Measurements from ENCODE around the gene ETF1. TPM values are rescaled to one million over a fixed set of nuclear protein-coding genes. Genes with fewer than 3 reads are reported as not detected.
A peak's percentile ranks its signal among the peaks of the same experiment; 100 is the strongest.

ETF1 gene
- polyA plus RNA-seq, 3 donors, result 34.8 to 71.4 (median 61.6) TPM

DNA sequence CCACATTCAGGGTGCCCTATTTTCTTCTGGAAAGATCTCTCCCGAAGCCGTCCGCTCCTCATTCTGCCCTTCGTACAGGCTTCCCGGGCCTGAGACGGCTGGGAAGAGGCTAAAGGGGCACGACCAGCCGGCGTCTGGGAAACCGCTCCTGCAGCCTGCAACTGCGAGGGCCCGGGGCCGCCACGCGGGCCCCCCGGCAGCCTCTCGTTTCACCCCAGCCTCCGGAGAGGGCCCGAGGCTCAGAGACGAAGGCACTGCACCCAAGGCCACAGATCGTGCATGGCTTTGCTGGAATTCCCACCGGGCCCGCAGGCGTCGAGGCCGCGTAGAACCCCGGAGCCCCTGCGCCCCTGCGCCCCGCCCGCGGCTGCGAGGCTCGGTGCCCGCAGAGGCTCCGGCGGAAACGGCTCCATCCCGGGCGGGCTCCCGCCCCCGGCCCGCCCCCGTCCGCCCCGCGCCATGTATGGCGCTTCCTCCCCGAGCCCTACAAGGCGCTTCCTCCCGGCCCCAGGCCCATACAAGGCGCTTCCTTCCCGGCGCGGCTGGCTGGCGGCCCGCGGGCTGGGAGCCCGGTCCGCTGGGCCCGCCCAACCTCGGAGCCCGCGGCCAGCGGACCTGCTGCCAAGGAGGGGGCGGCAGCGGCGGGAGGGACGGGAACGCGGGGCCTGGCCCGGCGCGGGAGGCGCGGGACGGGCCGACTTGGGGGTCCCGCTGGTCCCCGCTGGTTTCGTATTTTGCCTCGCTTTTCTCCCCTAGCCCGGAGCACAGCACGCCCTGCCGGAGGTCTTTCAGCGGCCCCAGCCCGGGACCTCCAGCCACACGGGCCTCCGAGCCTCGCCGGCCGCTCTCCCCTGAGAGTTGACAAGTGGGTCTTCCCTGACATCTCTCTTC is 51.1 kb downstream of the ETF1 start:
- H3K4me3 ChIP-seq (replicated peaks in 1 of 3; ENCODE audit: low read depth in 2 of 3, low read length in 3 of 3), result peak overlapping the region; percentile 17 to 78 (median 42)
- H3K4me1 ChIP-seq (ENCODE audit: control insufficient read depth in 1 of 2, insufficient read depth in 2 of 2, low read length in 2 of 2), result peaks cover 17 to 24% of the 10 kb centered on the region in 2 donors
- H3K27ac ChIP-seq (ENCODE audit: low read depth in 1 of 2, low read length in 2 of 2), result no peak overlapping the region
- H3K79me2 ChIP-seq (ENCODE audit: insufficient read depth, low read length), result no peaks in the 10 kb centered on the region
- peak overlapping the region; percentile 93 for H3K4me2 ChIP-seq (replicated peaks; ENCODE audit: extremely low read depth, low read length, poor library complexity, severe bottlenecking)
- peak; percentile 78 to 84 (median 81) for DNase-seq
- no peaks in the 10 kb centered on the region for H3K36me3 ChIP-seq (replicated peaks in 1 of 2; ENCODE audit: control insufficient read depth in 1 of 2, insufficient read depth in 2 of 2, low read length in 2 of 2)
- H3K36me3 Mint-ChIP-seq, result peaks cover 0 to 3% of the 10 kb centered on the region in 2 donors
- TF ChIP-seq, protein P1, sequence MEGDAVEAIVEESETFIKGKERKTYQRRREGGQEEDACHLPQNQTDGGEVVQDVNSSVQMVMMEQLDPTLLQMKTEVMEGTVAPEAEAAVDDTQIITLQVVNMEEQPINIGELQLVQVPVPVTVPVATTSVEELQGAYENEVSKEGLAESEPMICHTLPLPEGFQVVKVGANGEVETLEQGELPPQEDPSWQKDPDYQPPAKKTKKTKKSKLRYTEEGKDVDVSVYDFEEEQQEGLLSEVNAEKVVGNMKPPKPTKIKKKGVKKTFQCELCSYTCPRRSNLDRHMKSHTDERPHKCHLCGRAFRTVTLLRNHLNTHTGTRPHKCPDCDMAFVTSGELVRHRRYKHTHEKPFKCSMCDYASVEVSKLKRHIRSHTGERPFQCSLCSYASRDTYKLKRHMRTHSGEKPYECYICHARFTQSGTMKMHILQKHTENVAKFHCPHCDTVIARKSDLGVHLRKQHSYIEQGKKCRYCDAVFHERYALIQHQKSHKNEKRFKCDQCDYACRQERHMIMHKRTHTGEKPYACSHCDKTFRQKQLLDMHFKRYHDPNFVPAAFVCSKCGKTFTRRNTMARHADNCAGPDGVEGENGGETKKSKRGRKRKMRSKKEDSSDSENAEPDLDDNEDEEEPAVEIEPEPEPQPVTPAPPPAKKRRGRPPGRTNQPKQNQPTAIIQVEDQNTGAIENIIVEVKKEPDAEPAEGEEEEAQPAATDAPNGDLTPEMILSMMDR (IDR thresholded peaks at IDR 0.05), result no peak
- no peak overlapping the region for H3K27ac Mint-ChIP-seq
- H2AFZ ChIP-seq (ENCODE audit: insufficient read depth, low read depth, low read length, poor library complexity, severe bottlenecking), result peak overlapping the region; percentile 93
- H3K9me3 ChIP-seq (replicated peaks in 1 of 2; ENCODE audit: control insufficient read depth in 1 of 2, insufficient read depth in 1 of 2, low read length in 2 of 2), result no peaks in the 10 kb centered on the region
- peak overlapping the region; percentile 33 for H3K9ac ChIP-seq (ENCODE audit: insufficient read depth, low read length, poor library complexity, severe bottlenecking)
- intact Hi-C loops (cut with micrococcal nuclease), result loop anchor here (2.0 kb wide), 1 partner anchor 27 kb away; the partner anchor contains the start of gene EGR1 (in 2 of the 2)
- peaks cover 20 to 41% of the 10 kb centered on the region in 2 donors for H3K27me3 ChIP-seq (ENCODE audit: control insufficient read depth in 2 of 2, insufficient read depth in 2 of 2, low read length in 2 of 2)
- peaks cover 39 to 45% (median 44%) of the 10 kb centered on the region in 3 donors for H3K27me3 Mint-ChIP-seq (ENCODE audit: low read depth in 3 of 3)
- peaks cover 20% of the 10 kb centered on the region for H3K4me1 Mint-ChIP-seq
- H3K9me3 Mint-ChIP-seq, result peaks cover 0 to 6% (median 3%) of the 10 kb centered on the region in 7 donors
- peak overlapping the region; percentile 80 to 93 for H3K4me3 Mint-ChIP-seq
- no peaks in the 10 kb centered on the region for H4K20me1 ChIP-seq (ENCODE audit: insufficient read depth, low read length)
- WGBS (ENCODE audit: insufficient coverage), result 3% methylated on average over 80 of the region's 93 CpGs

DNA sequence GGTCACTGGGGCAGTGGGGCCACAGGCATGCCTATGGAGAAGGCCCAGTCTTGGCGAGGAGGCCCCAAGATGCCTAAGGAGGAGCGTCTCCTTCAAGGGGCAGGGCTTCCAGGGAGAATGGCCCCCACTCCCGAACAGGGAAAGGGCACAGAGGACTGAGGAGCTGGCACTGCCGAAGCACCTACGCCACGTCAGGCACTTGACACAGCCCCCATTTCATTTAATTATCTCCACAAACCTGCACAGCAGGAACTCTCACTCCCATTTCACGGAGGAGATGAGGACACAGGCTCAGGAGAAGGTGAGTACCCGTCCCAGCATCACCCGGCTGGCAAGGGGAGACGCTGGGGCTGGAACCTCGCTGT is 51.8 kb downstream of the ETF1 start:
- TF ChIP-seq, protein P1 (IDR thresholded peaks at IDR 0.05), result no peak
- Histone ChIP-seq H3K27ac (ENCODE audit: low read depth in 1 of 2, low read length in 2 of 2) (no peak overlapping the region), H3K79me2 (ENCODE audit: insufficient read depth, low read length) (no peaks in the 10 kb centered on the region), H3K4me3 (replicated peaks in 1 of 3; ENCODE audit: low read depth in 2 of 3, low read length in 3 of 3) (peak overlapping the region in 2 of 3 experiments; percentile 42 to 78), H3K4me1 (ENCODE audit: control insufficient read depth in 1 of 2, insufficient read depth in 2 of 2, low read length in 2 of 2) (peaks cover 21 to 30% of the 10 kb centered on the region in 2 donors), H3K4me2 (replicated peaks; ENCODE audit: extremely low read depth, low read length, poor library complexity, severe bottlenecking) (peak overlapping the region; percentile 93), H3K9me3 (replicated peaks in 1 of 2; ENCODE audit: control insufficient read depth in 1 of 2, insufficient read depth in 1 of 2, low read length in 2 of 2) (no peaks in the 10 kb centered on the region), H3K36me3 (replicated peaks in 1 of 2; ENCODE audit: control insufficient read depth in 1 of 2, insufficient read depth in 2 of 2, low read length in 2 of 2) (no peaks in the 10 kb centered on the region), H3K27me3 (ENCODE audit: control insufficient read depth in 2 of 2, insufficient read depth in 2 of 2, low read length in 2 of 2) (peaks cover 20 to 41% of the 10 kb centered on the region in 2 donors), H2AFZ (ENCODE audit: insufficient read depth, low read depth, low read length, poor library complexity, severe bottlenecking) (peak overlapping the region; percentile 93), H4K20me1 (ENCODE audit: insufficient read depth, low read length) (no peaks in the 10 kb centered on the region), H3K9ac (ENCODE audit: insufficient read depth, low read length, poor library complexity, severe bottlenecking) (no peak overlapping the region)
- Mint-ChIP-seq H3K4me1 (peaks cover 27% of the 10 kb centered on the region), H3K36me3 (peaks cover 0 to 3% of the 10 kb centered on the region in 2 donors), H3K4me3 (peak overlapping the region; percentile 39 to 76), H3K27ac (no peak overlapping the region), H3K27me3 (ENCODE audit: low read depth in 3 of 3) (peaks cover 36 to 45% (median 44%) of the 10 kb centered on the region in 3 donors), H3K9me3 (peaks cover 0 to 6% (median 3%) of the 10 kb centered on the region in 7 donors)
- intact Hi-C loops (cut with micrococcal nuclease), result no loop called here
- WGBS (ENCODE audit: insufficient coverage), result 70% methylated on average over 11 of the region's 11 CpGs
- DNase-seq, result no peak
